ENCODE data around the gene NCK2.

NCK2 gene

GRCh38 chr2:105845976-105846375 lies 101.3 kb downstream of the NCK2 start:
- no peak for DNase-seq (ENCODE audit: low read depth in 2 of 2)

GRCh38 chr2:105847056-105847455 lies 102.3 kb downstream of the NCK2 start:
- DNase-seq (ENCODE audit: low read depth in 2 of 2) = no peak

- no peak for DNase-seq (ENCODE audit: low read depth in 2 of 2)
These were observed 103.7 kb downstream of the NCK2 start for GRCh38 chr2:105848367-105848766.

GRCh38 chr2:105849431-105850179 lies 104.9 kb downstream of the NCK2 start:
- no peak for DNase-seq (ENCODE audit: low read depth in 2 of 2)

- no peak for DNase-seq (ENCODE audit: low read depth in 2 of 2)
These were observed 107.4 kb downstream of the NCK2 start for GRCh38 chr2:105852066-105852465.

GRCh38 chr2:105853354-105854088 lies 108.8 kb downstream of the NCK2 start:
- DNase-seq (ENCODE audit: low read depth in 2 of 2) = no peak

GRCh38 chr2:105854972-105855371 lies 110.3 kb downstream of the NCK2 start:
- DNase-seq (ENCODE audit: low read depth in 2 of 2) = no peak

GRCh38 chr2:105856581-105856980 lies 111.9 kb downstream of the NCK2 start:
- DNase-seq (ENCODE audit: low read depth in 2 of 2) = no peak

- no peak for DNase-seq (ENCODE audit: low read depth in 2 of 2)
These were observed 112.5 kb downstream of the NCK2 start for GRCh38 chr2:105857076-105857740.

GRCh38 chr2:105858868-105859693 lies 114.4 kb downstream of the NCK2 start:
- DNase-seq (ENCODE audit: low read depth in 2 of 2) = no peak

- DNase-seq (ENCODE audit: low read depth in 2 of 2) = no peak
These were observed 114.9 kb downstream of the NCK2 start for GRCh38 chr2:105859694-105859951.

GRCh38 chr2:105860567-105860966 lies 115.9 kb downstream of the NCK2 start:
- DNase-seq (ENCODE audit: low read depth in 2 of 2) = no peak

- no peak for DNase-seq (ENCODE audit: low read depth in 2 of 2)
These were observed 116.5 kb downstream of the NCK2 start for GRCh38 chr2:105861200-105861599.

- DNase-seq (ENCODE audit: low read depth in 2 of 2) = no peak
These were observed 118.1 kb downstream of the NCK2 start for GRCh38 chr2:105862843-105863242.

GRCh38 chr2:105864262-105864661 lies 119.5 kb downstream of the NCK2 start:
- DNase-seq (ENCODE audit: low read depth in 2 of 2) = no peak

- DNase-seq (ENCODE audit: low read depth in 2 of 2) = no peak
These were observed 120.7 kb downstream of the NCK2 start for GRCh38 chr2:105865222-105865913.

GRCh38 chr2:105866216-105867185 lies 121.8 kb downstream of the NCK2 start:
- no peak for DNase-seq (ENCODE audit: low read depth in 2 of 2)

GRCh38 chr2:105867587-105867986 lies 122.9 kb downstream of the NCK2 start:
- no peak for DNase-seq (ENCODE audit: low read depth in 2 of 2)

- no peak for DNase-seq (ENCODE audit: low read depth in 2 of 2)
These were observed 123.3 kb downstream of the NCK2 start for GRCh38 chr2:105868060-105868459.

GRCh38 chr2:105869341-105869740 lies 124.6 kb downstream of the NCK2 start:
- DNase-seq (ENCODE audit: low read depth in 2 of 2) = no peak
